Endometrial microvascular endothelial cells (primary cell): ENCODE results near the gene ARMC2. TPM values are rescaled to one million over a fixed set of nuclear protein-coding genes. Genes with fewer than 3 reads are reported as not detected.

Experiments
- total RNA-seq: library from RNA; depleted of rRNA; stranded (reverse); fragments of >200 nt; gene quantifications from one replicate; pipeline ENCODE4 v1.2.3, GENCODE V29; 2015; ENCODE audit errors: inconsistent ontology term

The ARMC2 gene
- total RNA-seq, 1 donor from 2014 or later = 1.0 TPM

Other genes starting within 250 kb of the ARMC2 start
- 26.5 TPM for gene SESN1, start 246.4 kb downstream of the ARMC2 start, total RNA-seq
- gene CEP57L1, start 247.1 kb downstream of the ARMC2 start, total RNA-seq = 21.8 TPM